Measurements from ENCODE around the gene MYOD1.
A peak's percentile ranks its signal among the peaks of the same experiment; 100 is the strongest.

MYOD1 gene

GRCh38 chr11:17703951-17704350, 15.4 kb upstream of the MYOD1 start:
- DNase-seq = peak; percentile 63 to 81

GRCh38 chr11:17707830-17708229, 11.5 kb upstream of the MYOD1 start:
- no peak for DNase-seq

- DNase-seq = no peak
Observed at GRCh38 chr11:17711836-17712235, 7.5 kb upstream of the MYOD1 start.

GRCh38 chr11:17713851-17714250, 5.5 kb upstream of the MYOD1 start:
- no peak for DNase-seq

- DNase-seq = peak in 1 of 2 experiments; percentile 52
Observed at GRCh38 chr11:17714356-17714854, 5.0 kb upstream of the MYOD1 start.

GRCh38 chr11:17714870-17715269, 4.5 kb upstream of the MYOD1 start:
- no peak for DNase-seq

- DNase-seq = peak in 1 of 2 experiments; percentile 43
Observed at GRCh38 chr11:17716807-17717206, 2.6 kb upstream of the MYOD1 start.

- no peak for DNase-seq
Observed at GRCh38 chr11:17718015-17718414, 1.4 kb upstream of the MYOD1 start.

GRCh38 chr11:17718510-17718962, 835 bp upstream of the MYOD1 start:
- DNase-seq = no peak

- peak; percentile 32 to 70 for DNase-seq
Observed at GRCh38 chr11:17719938-17720795, 796 bp downstream of the MYOD1 start.

GRCh38 chr11:17720796-17721171, 1.4 kb downstream of the MYOD1 start:
- peak; percentile 43 to 66 for DNase-seq

- peak in 1 of 2 experiments; percentile 41 for DNase-seq
Observed at GRCh38 chr11:17721242-17721999, 2.0 kb downstream of the MYOD1 start.

GRCh38 chr11:17722000-17722643, 2.8 kb downstream of the MYOD1 start:
- DNase-seq = peak; percentile 58 to 77

- DNase-seq = no peak
Observed at GRCh38 chr11:17724020-17724908, 4.9 kb downstream of the MYOD1 start.

- no peak for DNase-seq
Observed at GRCh38 chr11:17725174-17725573, 5.8 kb downstream of the MYOD1 start.

GRCh38 chr11:17730137-17730536, 10.8 kb downstream of the MYOD1 start:
- DNase-seq = no peak

- DNase-seq = peak; percentile 78 to 93
Observed at GRCh38 chr11:17730608-17731462, 11.5 kb downstream of the MYOD1 start.

GRCh38 chr11:17733261-17733660, 13.9 kb downstream of the MYOD1 start:
- no peak for DNase-seq

- peak; percentile 53 to 78 for DNase-seq
Observed at GRCh38 chr11:17734418-17734911, 15.1 kb downstream of the MYOD1 start, which contains the start of gene KCNC1. KCNC1 (plus strand) TSS chr11:17734781; CDS start chr11:17736003, 1,222 bp downstream.

GRCh38 chr11:17734986-17735817, 15.8 kb downstream of the MYOD1 start:
- DNase-seq = peak; percentile 18 to 64
